H9 (cell line): ENCODE measurements around the gene IGF2BP2. TPM values are rescaled to one million over a fixed set of nuclear protein-coding genes. Genes with fewer than 3 reads are reported as not detected.
A peak's percentile ranks its signal among the peaks of the same experiment; 100 is the strongest.

Source experiments
- DNase-seq: peaks from one replicate; pipeline ENCODE4 v3.0.0-alpha.2; 2017
- H2AFZ ChIP-seq: one replicate; pipeline ENCODE4 v1.6.1; 2013; ENCODE audit warnings: mild to moderate bottlenecking, low read length, control low read depth, moderate library complexity
- H2AK5ac ChIP-seq: 2 replicates; pipeline ENCODE4 v1.6.1; 2013; ENCODE audit warnings: low read length, control low read depth, mixed read lengths; ENCODE audit not compliant: insufficient read length
- H2BK120ac ChIP-seq: one replicate; pipeline ENCODE4 v1.6.1; 2013; ENCODE audit warnings: low read depth, mild to moderate bottlenecking, low read length, control low read depth, inconsistent platforms; ENCODE audit not compliant: poor library complexity, severe bottlenecking
- H2BK12ac ChIP-seq: 2 replicates; pipeline ENCODE4 v1.6.1; 2013; ENCODE audit warnings: low read length, control low read depth, mixed read lengths, low read depth; ENCODE audit not compliant: insufficient read length
- H2BK15ac ChIP-seq: 2 replicates; pipeline ENCODE4 v1.6.1; 2013; ENCODE audit warnings: low read depth, low read length, control low read depth
- H2BK20ac ChIP-seq: one replicate; pipeline ENCODE4 v1.6.1; 2013; ENCODE audit warnings: low read depth, mild to moderate bottlenecking, low read length, control low read depth, inconsistent platforms; ENCODE audit not compliant: poor library complexity, severe bottlenecking
- H2BK5ac ChIP-seq: 2 replicates; pipeline ENCODE4 v1.6.1; 2013; ENCODE audit warnings: low read length, control low read depth, mixed read lengths; ENCODE audit not compliant: insufficient read length
- H3K14ac ChIP-seq: 2 replicates; pipeline ENCODE4 v1.6.1; 2013; ENCODE audit warnings: low read length, control low read depth; ENCODE audit not compliant: insufficient read depth
- H3K18ac ChIP-seq: 2 replicates; pipeline ENCODE4 v1.6.1; 2013; ENCODE audit warnings: low read depth, mild to moderate bottlenecking, mixed read lengths, low read length, control low read depth; ENCODE audit not compliant: insufficient read length
- H3K23ac ChIP-seq: 2 replicates; pipeline ENCODE4 v1.6.1; 2013; ENCODE audit warnings: low read length, control low read depth, mixed read lengths, low read depth; ENCODE audit not compliant: insufficient read length
- H3K23me2 ChIP-seq: 2 replicates; pipeline ENCODE4 v1.6.1; 2013; ENCODE audit warnings: low read depth, mild to moderate bottlenecking, mixed read lengths, low read length, control low read depth; ENCODE audit not compliant: insufficient read length, poor library complexity, severe bottlenecking
- H3K27ac ChIP-seq: 2 replicates; pipeline ENCODE4 v1.5.1; 2013; ENCODE audit warnings: low read length, control low read depth, mixed read lengths, low read depth; ENCODE audit not compliant: insufficient read length
- H3K27me3 ChIP-seq: 2 replicates; pipeline ENCODE4 v1.6.1; 2013; ENCODE audit warnings: low read length, control low read depth, inconsistent platforms; ENCODE audit not compliant: insufficient read depth
- H3K4ac ChIP-seq: 2 replicates; pipeline ENCODE4 v1.6.1; 2013; ENCODE audit warnings: low read depth, mild to moderate bottlenecking, control low read depth, inconsistent platforms, low read length, moderate library complexity
- H3K4me1 ChIP-seq: 2 replicates; pipeline ENCODE4 v1.6.1; 2013; ENCODE audit warnings: low read length, control low read depth, inconsistent platforms; ENCODE audit not compliant: insufficient read depth
- H3K4me2 ChIP-seq: 2 replicates; pipeline ENCODE4 v1.6.1; 2013; ENCODE audit warnings: low read length, control low read depth, mixed read lengths; ENCODE audit not compliant: insufficient read length, insufficient read depth
- H3K56ac ChIP-seq: 2 replicates; pipeline ENCODE4 v1.6.1; 2013; ENCODE audit warnings: low read depth, mild to moderate bottlenecking, mixed read lengths, low read length, control low read depth; ENCODE audit not compliant: insufficient read length
- H3K79me1 ChIP-seq: 2 replicates; pipeline ENCODE4 v1.6.1; 2013; ENCODE audit warnings: low read depth, mild to moderate bottlenecking, moderate library complexity, low read length, control low read depth, inconsistent platforms; ENCODE audit not compliant: insufficient read depth, poor library complexity, severe bottlenecking
- H3K79me2 ChIP-seq: 2 replicates; pipeline ENCODE4 v1.6.1; 2013; ENCODE audit warnings: low read length, control low read depth, inconsistent platforms; ENCODE audit not compliant: insufficient read depth
- H3K9ac ChIP-seq: 2 replicates; pipeline ENCODE4 v1.6.1; 2013; ENCODE audit warnings: low read length, control low read depth, mixed read lengths; ENCODE audit not compliant: insufficient read length; ENCODE audit errors: extremely low read depth
- H3K9me3 ChIP-seq: one replicate; pipeline ENCODE4 v1.6.1; 2013; ENCODE audit warnings: low read depth, low read length, inconsistent platforms; ENCODE audit not compliant: control insufficient read depth
- H3T11ph ChIP-seq: one replicate; pipeline ENCODE4 v1.6.1; 2013; ENCODE audit warnings: mild to moderate bottlenecking, low read length, control low read depth, inconsistent platforms
- H4K20me1 ChIP-seq: one replicate; pipeline ENCODE4 v1.6.1; 2013; ENCODE audit not compliant: control insufficient read depth, insufficient read length, insufficient read depth
- H4K5ac ChIP-seq: 2 replicates; pipeline ENCODE4 v1.6.1; 2013; ENCODE audit warnings: low read depth, mild to moderate bottlenecking, mixed read lengths, low read length, control low read depth; ENCODE audit not compliant: insufficient read length
- H4K8ac ChIP-seq: replicated peaks from 2 replicates; pipeline ENCODE4 v1.6.1; 2013; ENCODE audit warnings: low read length, control low read depth, mixed read lengths, low read depth; ENCODE audit not compliant: insufficient read length
- H4K91ac ChIP-seq: 2 replicates; pipeline ENCODE4 v1.6.1; 2013; ENCODE audit warnings: low read depth, mild to moderate bottlenecking, moderate library complexity, mixed read lengths, low read length, control low read depth; ENCODE audit not compliant: insufficient read length
- H3K27ac Mint-ChIP-seq, 3 experiments: 2 replicates in 2 of 3; 3 replicates in 1 of 3; pipeline ENCODE4 v1.8.0; 2020 to 2021; ENCODE audit warnings: mixed read lengths in 3 of 3, mild to moderate bottlenecking in 1 of 3, moderate library complexity in 1 of 3
- H3K27me3 Mint-ChIP-seq: 2 replicates; pipeline ENCODE4 v1.8.0; 2021; ENCODE audit warnings: low read depth, mild to moderate bottlenecking, moderate library complexity, mixed read lengths
- H3K36me3 Mint-ChIP-seq, 3 experiments: 2 replicates in 2 of 3; 3 replicates in 1 of 3; pipeline ENCODE4 v1.8.0; 2020 to 2021; ENCODE audit warnings: low read depth in 3 of 3, mixed read lengths in 3 of 3; ENCODE audit not compliant: insufficient read depth in 1 of 3
- H3K4me1 Mint-ChIP-seq, 2 experiments: 2 replicates each; pipeline ENCODE4 v1.8.0; 2020; ENCODE audit warnings: mixed read lengths in 2 of 2
- H3K4me3 Mint-ChIP-seq, 2 experiments: 2 replicates in 1 of 2; 3 replicates in 1 of 2; pipeline ENCODE4 v1.8.0; 2020 to 2021; ENCODE audit warnings: mild to moderate bottlenecking in 2 of 2, mixed read lengths in 2 of 2, moderate library complexity in 1 of 2
- H3K9me3 Mint-ChIP-seq, 2 experiments: 2 replicates in 1 of 2; 3 replicates in 1 of 2; pipeline ENCODE4 v1.8.0; 2020; ENCODE audit warnings: mild to moderate bottlenecking in 2 of 2, mixed read lengths in 2 of 2, moderate library complexity in 1 of 2
- CTCF ChIP-seq: fragments of 200-600 bp; sonication (generic); conservative IDR thresholded peaks from 3 replicates; pipeline ENCODE4 v1.8.0; 2021; ENCODE audit warnings: antibody characterized with exemption, mild to moderate bottlenecking
- WGBS: extraction: QIAGEN DNeasy Blood & Tissue Kit; methylation state at CpG from one replicate; pipeline ENCODE4 v1.1.7; 2013; ENCODE audit warnings: missing lambda C conversion rate, low lambda C conversion rate, mixed read lengths; ENCODE audit not compliant: insufficient read length; ENCODE audit errors: extremely low coverage; 5-methylcytosine and 5-hydroxymethylcytosine counted together
- total RNA-seq: library from RNA; stranded (reverse); gene quantifications from 2 replicates; pipeline ENCODE4 v1.2.1, GENCODE V29; 2021

Gene IGF2BP2
- total RNA-seq, 1 experiment from 2014 or later: 130 TPM

- Histone ChIP-seq H3K4ac (no peak overlapping the region), H2BK120ac (no peak overlapping the region), H2AK5ac (no peak overlapping the region), H2AFZ (no peak overlapping the region), H4K5ac (no peak overlapping the region), H3K9me3 (no peaks in the 10 kb centered on the region), H3K4me1 (peaks cover 4% of the 10 kb centered on the region; the same call in 1 of the 2 replicates), H3K18ac (no peak overlapping the region), H4K20me1 (no peaks in the 10 kb centered on the region), H3K14ac (no peak overlapping the region), H4K8ac (no peak overlapping the region), H3K4me2 (no peak overlapping the region), H2BK5ac (no peak overlapping the region), H2BK20ac (no peak overlapping the region), H2BK12ac (no peak overlapping the region), H3K9ac (no peak overlapping the region), H3K79me1 (peaks cover 3% of the 10 kb centered on the region), H3K23ac (no peak overlapping the region), H3T11ph (no peak overlapping the region), H3K27me3 (no peaks in the 10 kb centered on the region), H3K23me2 (no peaks in the 10 kb centered on the region), H2BK15ac (no peak overlapping the region), H3K56ac (no peak overlapping the region), H3K79me2 (peaks cover 2% of the 10 kb centered on the region; the same call in 1 of the 2 replicates), H4K91ac (no peak overlapping the region), H3K27ac (peak overlapping the region; percentile 45)
- Mint-ChIP-seq H3K9me3 (no peaks in the 10 kb centered on the region), H3K27ac (peak overlapping the region in 2 of 3 experiments; percentile 0 to 93; a peak in 5 of 7 replicates), H3K36me3 (peaks cover 0 to 2% (median 0%) of the 10 kb centered on the region in 3 experiments; a peak in 1 of 7 replicates), H3K4me3 (no peak overlapping the region), H3K4me1 (peaks cover 29 to 38% of the 10 kb centered on the region in 2 experiments), H3K27me3 (no peaks in the 10 kb centered on the region)
- peak; percentile 85 for TF ChIP-seq CTCF
- DNase-seq: peak; percentile 73
- no CpG with 5 or more reads among the region's 10 CpGs for WGBS
Measured at GRCh38 chr3:185733980-185734724, 90.7 kb downstream of the IGF2BP2 start.
